WTC11 (cell line): Measurements from ENCODE around the gene CHFR. TPM values are rescaled to one million over a fixed set of nuclear protein-coding genes. Genes with fewer than 3 reads are reported as not detected.

Experiments used
- ATAC-seq: fragments of 200-7000 bp; cut with Tn5 transposase; 2 replicates; pipeline ENCODE4 v1.10.0; 2021; ENCODE audit warnings: mild to moderate bottlenecking, moderate library complexity
- CTCF ChIA-PET: fragments of 300-600 bp; sonication (Branson Sonifier 250); formaldehyde crosslinking; loops from one replicate; lab custom pipeline; 2021; ENCODE audit warnings: antibody characterized with exemption; lab: Charles Lee
- POLR2A ChIA-PET: fragments of 350-600 bp; sonication (Branson Sonifier 250); formaldehyde crosslinking; loops from one replicate; lab custom pipeline; 2021; ENCODE audit warnings: antibody characterized with exemption; lab: Charles Lee
- DNase-seq: peaks from one replicate; pipeline ENCODE4 v3.0.0; 2021; ENCODE audit warnings: low spot score
- H3K27ac Mint-ChIP-seq: 2 replicates; pipeline ENCODE4 v1.8.0; 2021; ENCODE audit warnings: mixed read lengths
- H3K27me3 Mint-ChIP-seq: 2 replicates; pipeline ENCODE4 v1.8.0; 2021; ENCODE audit warnings: low read depth, mild to moderate bottlenecking, moderate library complexity, mixed read lengths
- H3K36me3 Mint-ChIP-seq: 2 replicates; pipeline ENCODE4 v1.8.0; 2021; ENCODE audit warnings: mixed read lengths
- H3K4me1 Mint-ChIP-seq: 2 replicates; pipeline ENCODE4 v1.8.0; 2022; ENCODE audit warnings: mixed read lengths
- H3K4me3 Mint-ChIP-seq: 2 replicates; pipeline ENCODE4 v1.8.0; 2021; ENCODE audit warnings: mild to moderate bottlenecking, moderate library complexity, mixed read lengths
- H3K9me3 Mint-ChIP-seq: 2 replicates; pipeline ENCODE4 v1.8.0; 2021; ENCODE audit warnings: mixed read lengths
- AR ChIP-seq: fragments of 250-450 bp; sonication (Bioruptor Pico); IDR thresholded peaks from 2 replicates; pipeline ENCODE4 v1.9.0; 2021; ENCODE audit warnings: mild to moderate bottlenecking
- ATF3 ChIP-seq: sonication (generic); formaldehyde crosslinking; conservative IDR thresholded peaks from 2 replicates; pipeline ENCODE4 v1.8.1; 2022; ENCODE audit warnings: mild to moderate bottlenecking, missing genetic modification reagents
- ATF6 ChIP-seq: sonication (generic); formaldehyde crosslinking; IDR thresholded peaks from 2 replicates; pipeline ENCODE4 v1.8.1; 2023; ENCODE audit warnings: mild to moderate bottlenecking, missing genetic modification reagents
- CBFB ChIP-seq: sonication (generic); formaldehyde crosslinking; IDR thresholded peaks from 2 replicates; pipeline ENCODE4 v1.8.1; 2022; ENCODE audit warnings: mild to moderate bottlenecking, low read depth, missing genetic modification reagents
- CDX4 ChIP-seq: fragments of 250-450 bp; sonication (Bioruptor Pico); IDR thresholded peaks from 2 replicates; pipeline ENCODE4 v1.9.0; 2021; ENCODE audit warnings: moderate library complexity, mild to moderate bottlenecking, inconsistent platforms, borderline replicate concordance
- FOXJ3 ChIP-seq: sonication (generic); formaldehyde crosslinking; IDR thresholded peaks from 2 replicates; pipeline ENCODE4 v1.9.0; 2021; ENCODE audit warnings: missing genetic modification reagents, mild to moderate bottlenecking, borderline replicate concordance
- KAT7 ChIP-seq: sonication (generic); formaldehyde crosslinking; IDR thresholded peaks from 2 replicates; pipeline ENCODE4 v1.8.1; 2023; ENCODE audit warnings: missing genetic modification reagents, mild to moderate bottlenecking, borderline replicate concordance
- MYBL2 ChIP-seq: sonication (generic); formaldehyde crosslinking; IDR thresholded peaks from 2 replicates; pipeline ENCODE4 v1.8.1; 2023; ENCODE audit warnings: mild to moderate bottlenecking, moderate library complexity, missing genetic modification reagents
- NR1H2 ChIP-seq: sonication (generic); formaldehyde crosslinking; IDR thresholded peaks from 2 replicates; pipeline ENCODE4 v1.9.0; 2021; ENCODE audit warnings: mild to moderate bottlenecking, moderate library complexity, missing genetic modification reagents
- PRDM15 ChIP-seq: sonication (generic); formaldehyde crosslinking; IDR thresholded peaks from 2 replicates; pipeline ENCODE4 v1.8.0; 2022; ENCODE audit warnings: missing genetic modification reagents
- PRRX2 ChIP-seq: fragments of 250-450 bp; sonication (Bioruptor Pico); IDR thresholded peaks from 2 replicates; pipeline ENCODE4 v1.8.0; 2021; ENCODE audit warnings: mild to moderate bottlenecking
- SMAD3 ChIP-seq: sonication (generic); formaldehyde crosslinking; IDR thresholded peaks from 2 replicates; pipeline ENCODE4 v1.8.0; 2022; ENCODE audit warnings: missing genetic modification reagents, mild to moderate bottlenecking, borderline replicate concordance
- TEAD1 ChIP-seq: sonication (generic); formaldehyde crosslinking; IDR thresholded peaks from 2 replicates; pipeline ENCODE4 v1.8.0; 2022; ENCODE audit warnings: mild to moderate bottlenecking, missing genetic modification reagents
- USF2 ChIP-seq: sonication (generic); formaldehyde crosslinking; IDR thresholded peaks from 2 replicates; pipeline ENCODE4 v1.8.1; 2023; ENCODE audit warnings: mild to moderate bottlenecking, missing genetic modification reagents, moderate library complexity
- ZNF121 ChIP-seq: sonication (generic); formaldehyde crosslinking; IDR thresholded peaks from 2 replicates; pipeline ENCODE4 v1.8.0; 2023; ENCODE audit warnings: missing genetic modification reagents
- ZNF281 ChIP-seq: sonication (generic); formaldehyde crosslinking; IDR thresholded peaks from 2 replicates; pipeline ENCODE4 v1.8.0; 2023; ENCODE audit warnings: mild to moderate bottlenecking, missing genetic modification reagents
- ZNF396 ChIP-seq: fragments of 250-450 bp; sonication (Bioruptor Pico); IDR thresholded peaks from 2 replicates; pipeline ENCODE4 v1.8.0; 2021; ENCODE audit warnings: mild to moderate bottlenecking, moderate library complexity, borderline replicate concordance
- ZNF671 ChIP-seq: fragments of 250-450 bp; sonication (Bioruptor Pico); IDR thresholded peaks from 2 replicates; pipeline ENCODE4 v1.8.0; 2021; ENCODE audit warnings: mild to moderate bottlenecking
- total RNA-seq: library from RNA; stranded (reverse); gene quantifications from 3 replicates; pipeline ENCODE4 v1.2.3, GENCODE V29; 2021

The CHFR gene
- total RNA-seq, 1 experiment from 2014 or later: 58.7 TPM

- TF ChIP-seq CBFB (CRISPR knock-in tag) (no peak), PRDM15 (CRISPR knock-in tag) (no peak), ATF3 (CRISPR knock-in tag) (no peak), TEAD1 (no peak), PRRX2 (CRISPR knock-in tag) (no peak), ZNF671 (CRISPR knock-in tag) (no peak), CDX4 (no peak), USF2 (CRISPR knock-in tag) (no peak), ATF6 (CRISPR knock-in tag) (no peak)
Observed at GRCh38 chr12:132851465-132851864, 35.9 kb downstream of the CHFR start (continued).

- Mint-ChIP-seq H3K27me3 (no peaks in the 10 kb centered on the region), H3K36me3 (peaks cover 43% of the 10 kb centered on the region), H3K4me1 (peaks cover 22% of the 10 kb centered on the region), H3K9me3 (no peaks in the 10 kb centered on the region), H3K4me3 (no peak overlapping the region), H3K27ac (no peak overlapping the region)
- ChIA-PET POLR2A (interaction anchor here (1.5 kb wide), 1 partner anchor 12 kb away, joined by 4 read pairs; no protein-coding TSS in a partner anchor), CTCF (interaction anchor here (1.4 kb wide), 1 partner anchor 21 kb away, joined by 6 read pairs; the partner anchor contains the start of gene GOLGA3)
- no peak for TF ChIP-seq NR1H2 (CRISPR knock-in tag)
- TF ChIP-seq FOXJ3 (CRISPR knock-in tag): no peak
- no peak for TF ChIP-seq ZNF121
- TF ChIP-seq ZNF281 (CRISPR knock-in tag): no peak
- no peak for TF ChIP-seq MYBL2
- TF ChIP-seq SMAD3 (CRISPR knock-in tag): no peak
- TF ChIP-seq KAT7 (CRISPR knock-in tag): no peak
- no peak for TF ChIP-seq CDX4
- no peak for TF ChIP-seq AR
- no peak for TF ChIP-seq ZNF396 (CRISPR knock-in tag)
- no peak for DNase-seq
- no peak for ATAC-seq
Observed at GRCh38 chr12:132850291-132850690, 37.1 kb downstream of the CHFR start.
